ENCODE data around the gene NPPB.

- TF ChIP-seq, protein P1, sequence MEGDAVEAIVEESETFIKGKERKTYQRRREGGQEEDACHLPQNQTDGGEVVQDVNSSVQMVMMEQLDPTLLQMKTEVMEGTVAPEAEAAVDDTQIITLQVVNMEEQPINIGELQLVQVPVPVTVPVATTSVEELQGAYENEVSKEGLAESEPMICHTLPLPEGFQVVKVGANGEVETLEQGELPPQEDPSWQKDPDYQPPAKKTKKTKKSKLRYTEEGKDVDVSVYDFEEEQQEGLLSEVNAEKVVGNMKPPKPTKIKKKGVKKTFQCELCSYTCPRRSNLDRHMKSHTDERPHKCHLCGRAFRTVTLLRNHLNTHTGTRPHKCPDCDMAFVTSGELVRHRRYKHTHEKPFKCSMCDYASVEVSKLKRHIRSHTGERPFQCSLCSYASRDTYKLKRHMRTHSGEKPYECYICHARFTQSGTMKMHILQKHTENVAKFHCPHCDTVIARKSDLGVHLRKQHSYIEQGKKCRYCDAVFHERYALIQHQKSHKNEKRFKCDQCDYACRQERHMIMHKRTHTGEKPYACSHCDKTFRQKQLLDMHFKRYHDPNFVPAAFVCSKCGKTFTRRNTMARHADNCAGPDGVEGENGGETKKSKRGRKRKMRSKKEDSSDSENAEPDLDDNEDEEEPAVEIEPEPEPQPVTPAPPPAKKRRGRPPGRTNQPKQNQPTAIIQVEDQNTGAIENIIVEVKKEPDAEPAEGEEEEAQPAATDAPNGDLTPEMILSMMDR (IDR thresholded peaks at IDR 0.05), result no peak
- no peak for TF ChIP-seq POLR2A (IDR thresholded peaks at IDR 0.05)
These were observed 31.8 kb downstream of the NPPB start for GRCh38 chr1:11826946-11827345.
